HFFc6 (cell line): ENCODE data around the gene ASTN2. TPM values are rescaled to one million over a fixed set of nuclear protein-coding genes. Genes with fewer than 3 reads are reported as not detected.

Experiments
- DNase-seq: peaks from one replicate; pipeline ENCODE4 v3.0.0-alpha.2; 2018
- H3K27ac Mint-ChIP-seq: 2 replicates; pipeline ENCODE4 v1.8.0; 2020; ENCODE audit warnings: mild to moderate bottlenecking, mixed read lengths
- H3K27me3 Mint-ChIP-seq: 2 replicates; pipeline ENCODE4 v1.8.0; 2021; ENCODE audit warnings: mild to moderate bottlenecking, moderate library complexity, mixed read lengths; ENCODE audit not compliant: insufficient read depth
- H3K36me3 Mint-ChIP-seq: 2 replicates; pipeline ENCODE4 v1.8.0; 2021; ENCODE audit warnings: low read depth, mixed read lengths
- H3K4me1 Mint-ChIP-seq: 2 replicates; pipeline ENCODE4 v1.8.0; 2020; ENCODE audit warnings: low read depth, mixed read lengths
- H3K4me3 Mint-ChIP-seq: 2 replicates; pipeline ENCODE4 v1.8.0; 2020; ENCODE audit warnings: mild to moderate bottlenecking, moderate library complexity, mixed read lengths
- H3K9me3 Mint-ChIP-seq: 2 replicates; pipeline ENCODE4 v1.8.0; 2020; ENCODE audit warnings: mild to moderate bottlenecking, mixed read lengths
- CTCF ChIP-seq: fragments of 200-600 bp; sonication (generic); IDR thresholded peaks from 2 replicates; pipeline ENCODE4 v1.5.0; 2021; ENCODE audit warnings: antibody characterized with exemption, mild to moderate bottlenecking
- total RNA-seq, 6 experiments: library from RNA; stranded (reverse); fragmentation: NEBNext Ultra II Directional; extraction: Animal tissue kit (Norgen Biotek cat#: 25700); gene quantifications; 2 replicates in 1 of 6; 3 replicates in 5 of 6; pipeline ENCODE4 v1.2.3, GENCODE V29; 2021

Gene ASTN2
- total RNA-seq, 6 experiments from 2014 or later = 7.3 to 9.7 (median 8.3) TPM

DNA sequence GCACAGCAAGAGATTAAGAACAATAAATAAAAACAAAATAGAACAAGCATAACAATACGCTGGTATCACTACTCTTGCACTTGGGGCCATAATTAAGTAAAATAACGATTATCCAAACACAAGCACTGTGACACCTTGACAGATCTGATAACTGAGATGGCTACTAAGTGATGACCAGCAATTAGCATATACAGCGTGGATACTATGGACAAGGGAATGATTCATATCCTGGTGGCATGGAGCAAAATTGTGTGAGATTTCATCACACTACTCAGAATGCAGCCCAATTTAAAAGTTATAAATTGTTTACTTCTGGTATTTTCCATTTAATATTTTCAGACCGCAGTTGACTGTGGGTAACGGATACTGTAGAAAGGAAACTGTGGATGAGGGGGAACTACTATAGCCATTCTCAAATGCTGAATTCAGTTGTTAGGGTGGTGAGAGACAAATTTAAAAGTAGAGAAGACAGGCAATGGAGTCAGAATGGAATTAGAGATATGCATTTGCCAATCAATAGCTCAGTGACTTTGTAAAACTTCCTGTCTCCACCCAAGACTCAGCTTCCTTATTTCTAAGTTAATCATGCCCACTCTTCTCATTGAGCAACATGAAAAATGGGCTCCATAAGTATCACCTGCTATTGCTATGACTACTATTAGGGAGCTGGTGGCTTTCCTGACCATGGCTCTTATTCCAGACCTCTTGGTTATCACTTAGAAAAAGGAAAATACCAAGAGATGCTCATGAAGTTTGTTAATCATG lies 427.0 kb downstream of the ASTN2 start:
- no peak for DNase-seq
- Mint-ChIP-seq H3K27ac (no peak overlapping the region), H3K9me3 (peaks cover 34% of the 10 kb centered on the region; the same call in 1 of the 2 replicates), H3K27me3 (no peaks in the 10 kb centered on the region; the same call in 1 of the 2 replicates), H3K4me3 (no peak overlapping the region), H3K36me3 (no peaks in the 10 kb centered on the region), H3K4me1 (no peaks in the 10 kb centered on the region)
- no peak for TF ChIP-seq CTCF

- no peaks in the 10 kb centered on the region; the same call in 1 of the 2 replicates for H3K27me3 Mint-ChIP-seq
These were observed 428.8 kb downstream of the ASTN2 start for GRCh38 chr9:116986015-116986414.

DNA sequence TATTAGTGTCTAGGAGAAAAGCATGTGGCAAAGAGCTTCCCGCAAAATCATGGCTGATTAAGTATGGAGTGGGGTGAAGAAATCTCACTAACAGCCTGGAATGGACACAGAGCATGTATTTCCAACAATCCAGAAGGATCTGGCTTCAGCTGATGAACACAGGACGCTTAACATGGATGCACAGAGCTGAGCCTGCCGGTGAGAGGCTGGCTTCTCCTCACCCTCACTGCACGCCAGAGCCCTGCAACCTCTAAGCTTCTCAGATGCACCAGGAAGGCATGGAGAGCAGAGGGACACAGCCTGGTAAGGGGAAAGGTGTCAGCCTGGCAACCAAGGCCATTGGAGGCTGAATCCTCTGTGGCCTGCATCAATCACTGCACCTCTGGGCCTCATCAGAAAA lies 429.3 kb downstream of the ASTN2 start:
- no peak overlapping the region for H3K27ac Mint-ChIP-seq
- peaks cover 24% of the 10 kb centered on the region; the same call in 1 of the 2 replicates for H3K9me3 Mint-ChIP-seq
- no peak for TF ChIP-seq CTCF

More at GRCh38 chr9:116986015-116986414, 428.8 kb downstream of the ASTN2 start:
- no peak overlapping the region for H3K4me3 Mint-ChIP-seq
- H3K36me3 Mint-ChIP-seq = no peaks in the 10 kb centered on the region
- H3K27ac Mint-ChIP-seq = no peak overlapping the region
- no peak for TF ChIP-seq CTCF
- H3K9me3 Mint-ChIP-seq = peaks cover 28% of the 10 kb centered on the region; the same call in 1 of the 2 replicates
- DNase-seq = no peak
- H3K4me1 Mint-ChIP-seq = no peaks in the 10 kb centered on the region

DNA sequence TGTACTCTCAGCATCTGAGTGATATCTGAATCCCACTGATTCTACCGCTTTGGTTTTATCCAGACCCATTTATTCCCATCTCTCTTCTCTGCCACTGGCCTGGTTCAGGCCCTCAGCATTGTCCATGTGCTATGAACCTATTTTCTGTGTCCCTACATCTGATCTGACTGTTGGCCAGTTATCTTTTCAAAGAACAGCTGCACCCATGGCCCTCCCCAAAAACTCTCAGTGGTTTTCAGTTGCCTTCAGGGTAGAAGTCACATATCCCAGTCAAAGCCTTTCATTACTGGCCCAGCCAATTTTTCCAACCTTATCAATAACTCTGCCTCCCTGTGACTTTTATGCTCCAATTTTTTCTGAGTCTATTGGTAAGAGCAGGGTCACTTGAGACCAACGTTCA lies 430.7 kb downstream of the ASTN2 start:
- TF ChIP-seq CTCF = no peak
- H3K36me3 Mint-ChIP-seq = no peaks in the 10 kb centered on the region
- DNase-seq = no peak
- H3K4me3 Mint-ChIP-seq = no peak overlapping the region
- no peaks in the 10 kb centered on the region for H3K4me1 Mint-ChIP-seq
- H3K27ac Mint-ChIP-seq = no peak overlapping the region
- H3K9me3 Mint-ChIP-seq = peaks cover 16% of the 10 kb centered on the region; the same call in 1 of the 2 replicates
- H3K27me3 Mint-ChIP-seq = no peaks in the 10 kb centered on the region; the same call in 1 of the 2 replicates

More for the DNA sequence above, 429.3 kb downstream of the ASTN2 start:
- Mint-ChIP-seq H3K36me3 (no peaks in the 10 kb centered on the region), H3K4me1 (no peaks in the 10 kb centered on the region), H3K4me3 (no peak overlapping the region), H3K27me3 (no peaks in the 10 kb centered on the region; the same call in 1 of the 2 replicates)
- no peak for DNase-seq

DNA sequence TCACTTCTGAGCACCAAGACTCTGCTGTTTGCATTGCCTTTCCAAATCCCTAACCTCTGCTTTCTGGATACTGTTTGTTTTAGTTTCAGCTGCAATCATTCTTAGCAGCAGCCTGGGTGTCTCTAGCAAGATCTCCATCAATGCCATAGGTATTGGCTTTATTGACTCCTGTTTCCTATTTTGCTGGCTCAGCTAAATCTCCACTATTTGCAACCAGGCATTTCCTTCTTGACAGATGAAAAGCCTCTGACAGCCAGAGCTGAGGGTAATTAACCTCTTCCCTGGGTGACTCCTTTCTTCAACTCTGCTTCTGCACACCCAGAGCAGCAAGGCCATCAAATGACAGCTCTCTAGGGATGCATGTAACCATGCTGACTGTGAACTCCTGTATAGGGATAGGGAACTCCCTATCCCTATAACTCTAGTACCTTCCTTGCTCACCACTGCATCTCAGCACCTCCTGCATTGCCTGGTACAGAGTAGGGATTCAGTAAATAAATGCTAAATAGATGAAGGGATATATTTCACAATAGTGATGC lies 434.2 kb downstream of the ASTN2 start:
- H3K27ac Mint-ChIP-seq = no peak overlapping the region
- H3K27me3 Mint-ChIP-seq = peaks cover 1% of the 10 kb centered on the region; the same call in 1 of the 2 replicates
- H3K4me1 Mint-ChIP-seq = no peaks in the 10 kb centered on the region
- H3K4me3 Mint-ChIP-seq = no peak overlapping the region
- H3K36me3 Mint-ChIP-seq = no peaks in the 10 kb centered on the region
- no peak for DNase-seq
- TF ChIP-seq CTCF = no peak
- peaks cover 15% of the 10 kb centered on the region; the same call in 1 of the 2 replicates for H3K9me3 Mint-ChIP-seq
